Uterus (tissue), 4 donors: ENCODE measurements around the gene HPSE. TPM values are rescaled to one million over a fixed set of nuclear protein-coding genes. Genes with fewer than 3 reads are reported as not detected.
"Not testable (repeated sequence)": the region's sequence is repeated elsewhere in the genome, so short reads cannot be mapped to it uniquely, and the experiment has no call there.

ENCODE experiments used
- DNase-seq, 2 donors: peaks; one replicate each; pipeline ENCODE4 v3.0.0-alpha.2; 2019 to 2020
- H3K27ac ChIP-seq, 2 donors: fragments of 200-600 bp; sonication (generic); 1 replicate in 1 of 2; 2 replicates in 1 of 2; pipeline ENCODE4 v1.5.1; 2016 to 2018
- H3K27me3 ChIP-seq, 2 donors: fragments of 200-600 bp; sonication (generic); one replicate each; pipeline ENCODE4 v1.5.1; 2018 to 2019; ENCODE audit warnings: control low read depth in 1 of 2
- H3K36me3 ChIP-seq, 2 donors: fragments of 200-600 bp; sonication (generic); one replicate each; pipeline ENCODE4 v1.5.1; 2019; ENCODE audit warnings: control low read depth in 1 of 2
- H3K4me1 ChIP-seq, 2 donors: fragments of 200-600 bp; sonication (generic); one replicate each; pipeline ENCODE4 v1.5.1; 2018 to 2019; ENCODE audit warnings: control low read depth in 1 of 2
- H3K4me3 ChIP-seq, 2 donors: fragments of 200-600 bp; sonication (generic); 1 replicate in 1 of 2; 2 replicates in 1 of 2; pipeline ENCODE4 v1.5.1; 2018 to 2019; ENCODE audit warnings: mild to moderate bottlenecking in 1 of 2
- H3K9me3 ChIP-seq, 2 donors: fragments of 200-600 bp; sonication (generic); one replicate each; pipeline ENCODE4 v1.5.1; 2019; ENCODE audit warnings: control low read depth in 1 of 2
- POLR2A ChIP-seq, 2 donors: fragments of 450-650 bp; IDR thresholded peaks; one replicate each; pipeline ENCODE4 v1.6.1; 2016; ENCODE audit warnings: antibody characterized with exemption in 2 of 2, mild to moderate bottlenecking in 1 of 2, moderate library complexity in 1 of 2
- intact Hi-C: fragments of 100-400 bp; cut with DNase I; formaldehyde crosslinking; loops from one replicate; pipeline ENCODE4 v1.15.1; 2023; ENCODE audit warnings: low total_unique reads
- total RNA-seq, 4 donors: library from RNA; depleted of rRNA in 3 of 4; stranded (reverse); fragments of >200 nt in 3 of 4; gene quantifications; one replicate each; pipeline versions ENCODE4 v1.1.0 to v1.2.4, GENCODE V29; 2014 to 2023
- TF ChIP-seq, protein P1 (sequence below), 4 experiments: fragments of 200-600 bp in 2 of 4; fragments of 450-650 bp in 2 of 4; sonication (generic) in 2 of 4; IDR thresholded peaks; one replicate each; pipeline ENCODE4 v1.5.1; 2016 to 2019; ENCODE audit warnings: antibody characterized with exemption in 4 of 4, mild to moderate bottlenecking in 2 of 4, moderate library complexity in 1 of 4
- donor health status: DM: yes; HTN: yes; CAD: no.

Gene HPSE
- total RNA-seq, 4 donors from 2014 or later = 1.3 to 10.2 (median 5.8) TPM

DNA sequence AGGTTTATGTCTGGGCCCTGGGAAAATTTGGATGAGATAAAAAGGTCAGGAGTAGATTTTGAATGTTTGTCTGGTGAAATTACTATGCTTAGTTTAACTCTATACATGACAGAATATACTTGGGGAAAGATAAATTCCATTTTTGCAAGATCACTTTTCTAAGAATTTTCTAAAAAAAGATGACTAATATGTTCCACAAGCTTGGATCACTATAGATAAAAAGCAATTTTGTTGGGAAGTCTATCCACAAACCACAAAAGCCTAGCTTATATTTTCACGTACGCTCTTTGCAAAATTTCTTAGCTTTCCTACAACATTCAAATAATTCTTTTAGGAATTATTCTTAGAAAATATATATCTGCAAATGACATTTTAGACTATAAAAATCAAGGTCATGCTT lies 29.5 kb downstream of the HPSE start:
- no peak for DNase-seq
- Histone ChIP-seq H3K27me3 (no peaks in the 10 kb centered on the region), H3K4me3 (no peak overlapping the region), H3K9me3 (no peaks in the 10 kb centered on the region), H3K27ac (no peak overlapping the region), H3K4me1 (no peaks in the 10 kb centered on the region), H3K36me3 (no peaks in the 10 kb centered on the region)
- TF ChIP-seq, protein P1, sequence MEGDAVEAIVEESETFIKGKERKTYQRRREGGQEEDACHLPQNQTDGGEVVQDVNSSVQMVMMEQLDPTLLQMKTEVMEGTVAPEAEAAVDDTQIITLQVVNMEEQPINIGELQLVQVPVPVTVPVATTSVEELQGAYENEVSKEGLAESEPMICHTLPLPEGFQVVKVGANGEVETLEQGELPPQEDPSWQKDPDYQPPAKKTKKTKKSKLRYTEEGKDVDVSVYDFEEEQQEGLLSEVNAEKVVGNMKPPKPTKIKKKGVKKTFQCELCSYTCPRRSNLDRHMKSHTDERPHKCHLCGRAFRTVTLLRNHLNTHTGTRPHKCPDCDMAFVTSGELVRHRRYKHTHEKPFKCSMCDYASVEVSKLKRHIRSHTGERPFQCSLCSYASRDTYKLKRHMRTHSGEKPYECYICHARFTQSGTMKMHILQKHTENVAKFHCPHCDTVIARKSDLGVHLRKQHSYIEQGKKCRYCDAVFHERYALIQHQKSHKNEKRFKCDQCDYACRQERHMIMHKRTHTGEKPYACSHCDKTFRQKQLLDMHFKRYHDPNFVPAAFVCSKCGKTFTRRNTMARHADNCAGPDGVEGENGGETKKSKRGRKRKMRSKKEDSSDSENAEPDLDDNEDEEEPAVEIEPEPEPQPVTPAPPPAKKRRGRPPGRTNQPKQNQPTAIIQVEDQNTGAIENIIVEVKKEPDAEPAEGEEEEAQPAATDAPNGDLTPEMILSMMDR (IDR thresholded peaks at IDR 0.05) = no peak
- TF ChIP-seq POLR2A (IDR thresholded peaks at IDR 0.05) = no peak
- intact Hi-C loops = no loop called here

DNA sequence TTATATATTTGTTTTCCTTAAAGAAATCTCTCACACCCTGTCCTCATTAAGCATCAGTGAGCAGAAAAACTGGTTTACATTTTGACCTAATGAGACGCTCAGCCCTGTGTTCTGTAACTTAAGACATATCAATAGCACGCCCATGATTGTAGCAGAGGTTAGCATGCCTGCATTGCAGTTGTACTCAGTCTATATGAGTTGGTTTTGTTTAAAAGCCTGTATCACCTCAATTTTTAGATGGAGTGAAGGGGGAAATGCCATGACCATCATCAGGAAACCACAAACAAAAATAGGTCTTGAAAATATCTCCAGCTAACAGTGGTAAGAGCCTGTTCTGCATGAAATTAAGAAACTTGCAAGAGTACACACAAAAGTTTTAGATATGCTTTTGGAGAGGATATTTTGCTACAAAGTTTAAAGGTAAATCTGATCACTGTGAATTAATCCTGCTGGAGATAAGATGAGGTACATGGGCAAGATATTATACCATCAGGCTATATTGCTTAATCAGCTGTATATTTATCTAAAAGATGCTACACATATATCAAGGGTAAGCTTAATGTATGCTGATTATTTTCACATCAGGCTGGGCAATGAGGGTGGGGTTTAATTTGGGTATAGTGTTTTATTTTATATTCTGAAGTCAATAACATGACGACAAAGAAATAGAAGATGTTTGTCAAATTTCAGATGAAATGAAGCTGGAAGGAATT lies 36.9 kb downstream of the HPSE start:
- DNase-seq = no peak
- no peak overlapping the region for H3K27ac ChIP-seq
- no peaks in the 10 kb centered on the region for H3K4me1 ChIP-seq
- intact Hi-C loops = no loop called here
- TF ChIP-seq, protein P1 (IDR thresholded peaks at IDR 0.05) = no peak
- TF ChIP-seq POLR2A (IDR thresholded peaks at IDR 0.05) = no peak
- no peaks in the 10 kb centered on the region for H3K36me3 ChIP-seq
- H3K4me3 ChIP-seq = no peak overlapping the region
- no peaks in the 10 kb centered on the region for H3K9me3 ChIP-seq
- H3K27me3 ChIP-seq = no peaks in the 10 kb centered on the region

DNA sequence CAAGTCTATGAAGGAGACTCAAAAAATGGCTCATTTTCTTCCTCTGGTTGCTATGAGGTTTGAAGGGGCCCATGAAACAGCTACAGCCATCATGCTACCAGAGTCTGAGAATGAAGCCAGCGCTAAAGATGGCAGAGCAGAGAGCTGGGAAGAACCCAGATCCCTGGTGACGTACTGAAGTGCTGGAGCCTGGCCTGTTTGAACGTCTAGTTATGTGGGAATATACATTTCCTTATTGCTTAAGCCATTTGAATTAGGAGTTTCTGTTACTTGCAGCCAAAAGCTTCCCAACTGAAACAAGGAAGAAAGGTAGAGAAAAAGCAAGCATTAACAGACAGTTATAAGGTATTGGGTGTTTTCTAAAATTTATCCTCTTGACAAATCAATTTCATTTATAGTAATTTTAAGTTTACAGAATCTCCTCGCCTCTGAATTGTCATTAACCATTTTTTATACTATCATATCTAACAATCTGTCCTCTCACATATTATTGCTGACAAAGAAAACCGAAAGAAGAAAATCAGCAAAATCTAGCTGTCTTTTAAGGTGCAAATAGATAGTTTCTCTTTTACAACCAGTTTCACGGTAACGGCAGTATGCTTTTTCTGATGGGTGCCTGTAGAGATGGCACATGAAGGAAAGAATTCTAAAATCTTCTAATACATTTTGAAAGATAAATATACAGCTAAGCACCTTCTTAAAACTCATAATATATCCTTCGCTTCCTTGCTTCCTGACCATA lies 41.2 kb downstream of the HPSE start:
- TF ChIP-seq POLR2A (IDR thresholded peaks at IDR 0.05) = no peak
- TF ChIP-seq, protein P1 (IDR thresholded peaks at IDR 0.05) = no peak
- no peak overlapping the region for H3K27ac ChIP-seq
- no peak for DNase-seq
- H3K9me3 ChIP-seq = no peaks in the 10 kb centered on the region
- no peaks in the 10 kb centered on the region for H3K4me1 ChIP-seq
- H3K4me3 ChIP-seq = no peak overlapping the region
- intact Hi-C loops = no loop called here
- H3K36me3 ChIP-seq = no peaks in the 10 kb centered on the region
- no peaks in the 10 kb centered on the region for H3K27me3 ChIP-seq

DNA sequence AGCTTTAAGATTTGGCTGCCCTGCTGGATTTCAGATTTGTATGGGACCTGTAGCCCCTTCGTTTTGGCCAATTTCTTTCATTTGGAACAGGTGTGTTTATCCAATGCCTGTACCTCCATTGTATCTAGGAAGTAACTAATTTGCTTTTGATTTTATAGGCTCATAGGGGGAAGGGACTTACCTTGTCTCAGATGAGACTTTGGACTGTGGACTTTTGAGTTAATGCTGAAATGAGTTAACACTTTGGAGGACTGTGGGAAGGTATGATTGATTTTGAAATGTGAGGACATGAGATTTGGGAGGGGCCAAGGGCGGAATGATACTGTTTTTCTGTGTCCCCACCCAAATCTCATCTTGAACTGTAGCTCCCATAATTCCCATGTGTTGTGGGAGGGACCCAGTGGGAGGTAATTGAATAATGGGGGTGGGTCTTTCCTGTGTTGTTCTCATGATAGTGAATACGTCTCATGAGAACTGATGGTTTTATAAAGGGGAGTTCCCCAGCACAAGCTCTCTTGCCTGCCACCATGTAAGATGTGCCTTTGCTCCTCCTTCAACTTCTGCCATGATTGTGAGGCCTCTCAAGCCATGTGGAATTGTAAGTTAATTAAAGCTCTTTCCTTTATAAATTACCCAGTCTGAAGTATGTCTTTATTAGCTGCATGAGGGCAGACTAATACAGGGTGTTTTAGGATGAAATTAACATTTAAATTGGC lies 44.4 kb downstream of the HPSE start:
- H3K27me3 ChIP-seq, H3K9me3 ChIP-seq, DNase-seq, H3K36me3 ChIP-seq, H3K4me1 ChIP-seq, H3K27ac ChIP-seq, intact Hi-C loops, H3K4me3 ChIP-seq: not testable (repeated sequence)

DNA sequence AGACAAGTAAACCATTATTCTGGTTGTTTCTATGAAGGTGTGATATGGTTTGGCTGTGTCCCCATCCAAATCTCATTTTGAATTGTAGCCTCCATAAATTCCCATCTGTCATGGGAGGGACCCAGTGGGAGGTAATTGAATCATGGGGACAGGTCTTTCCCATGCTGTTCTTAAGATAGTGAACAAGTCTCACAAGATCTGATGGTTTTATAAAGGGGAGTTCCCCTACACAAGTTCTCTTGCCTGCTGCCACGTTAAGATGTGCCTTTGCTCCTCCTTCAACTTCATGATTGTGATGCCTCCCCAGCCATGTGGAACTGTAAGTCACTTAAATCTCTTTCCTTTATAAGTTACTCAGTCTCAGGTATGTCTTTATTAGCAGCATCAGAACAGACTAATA lies 46.3 kb downstream of the HPSE start:
- not testable (repeated sequence) for H3K27ac ChIP-seq, H3K27me3 ChIP-seq, DNase-seq, H3K9me3 ChIP-seq, H3K36me3 ChIP-seq, H3K4me3 ChIP-seq, H3K4me1 ChIP-seq
- intact Hi-C loops = loop anchor here (10.0 kb wide), 1 partner anchor 214 kb away; no protein-coding TSS in a partner anchor

DNA sequence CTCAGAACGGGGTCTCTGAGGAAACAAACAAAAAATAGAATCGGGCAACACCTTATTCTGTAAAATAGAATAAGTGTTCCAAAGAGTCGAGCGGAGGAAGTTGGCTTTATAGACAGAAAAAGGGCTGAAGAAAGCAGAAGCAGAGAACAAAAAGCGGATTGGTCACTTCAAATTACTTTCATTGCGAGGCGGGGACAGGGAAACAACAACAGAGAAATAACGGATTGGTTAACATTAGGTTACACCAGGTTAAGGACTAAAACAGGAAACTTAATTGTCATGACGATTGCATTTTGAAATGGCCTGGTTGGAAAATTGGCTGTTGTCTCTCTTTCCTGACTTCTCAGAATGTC lies 49.6 kb downstream of the HPSE start:
- no peaks in the 10 kb centered on the region for H3K9me3 ChIP-seq
- no peaks in the 10 kb centered on the region for H3K36me3 ChIP-seq
- H3K4me3 ChIP-seq = peak overlapping the region; percentile 67 to 74
- intact Hi-C loops = loop anchor here (10.0 kb wide), 1 partner anchor 210 kb away; no protein-coding TSS in a partner anchor
- H3K27ac ChIP-seq = peak overlapping the region; percentile 95
- TF ChIP-seq POLR2A (IDR thresholded peaks at IDR 0.05) = no peak
- TF ChIP-seq, protein P1 (IDR thresholded peaks at IDR 0.05) = no peak
- no peaks in the 10 kb centered on the region for H3K4me1 ChIP-seq
- no peak for DNase-seq
- H3K27me3 ChIP-seq = no peaks in the 10 kb centered on the region
